ENCODE results near the gene SGCD.

The SGCD gene

GRCh38 chr5:156759156-156759555, 432.2 kb downstream of the SGCD start:
- H3K4me3 ChIP-seq (ENCODE audit: extremely low read depth, insufficient read depth, low read length, poor library complexity, severe bottlenecking) = no peak overlapping the region
- H3K27ac ChIP-seq (ENCODE audit: low read depth, low read length, severe bottlenecking) = no peak overlapping the region
- H3K4me1 ChIP-seq (ENCODE audit: control insufficient read depth, insufficient read depth, low read length, poor library complexity, severe bottlenecking) = no peaks in the 10 kb centered on the region
- H3K9me3 ChIP-seq (ENCODE audit: control insufficient read depth, low read length) = no peaks in the 10 kb centered on the region
- H3K36me3 ChIP-seq (ENCODE audit: control insufficient read depth, insufficient read depth, low read length) = no peaks in the 10 kb centered on the region
- 87 to 92% methylated on average over 6 of the region's 11 CpGs for whole genome bisulfite sequencing, 2 experiments (ENCODE audit: insufficient coverage in 2 of 2)

- Histone ChIP-seq H3K27ac (ENCODE audit: low read depth, low read length, severe bottlenecking) (no peak overlapping the region), H3K4me3 (ENCODE audit: extremely low read depth, insufficient read depth, low read length, poor library complexity, severe bottlenecking) (no peak overlapping the region), H3K4me1 (ENCODE audit: control insufficient read depth, insufficient read depth, low read length, poor library complexity, severe bottlenecking) (no peaks in the 10 kb centered on the region), H3K36me3 (ENCODE audit: control insufficient read depth, insufficient read depth, low read length) (no peaks in the 10 kb centered on the region), H3K9me3 (ENCODE audit: control insufficient read depth, low read length) (no peaks in the 10 kb centered on the region)
Observed at GRCh38 chr5:156762771-156763170, 435.8 kb downstream of the SGCD start.

- Histone ChIP-seq H3K27ac (ENCODE audit: low read depth, low read length, severe bottlenecking) (no peak overlapping the region), H3K4me3 (ENCODE audit: extremely low read depth, insufficient read depth, low read length, poor library complexity, severe bottlenecking) (no peak overlapping the region), H3K4me1 (ENCODE audit: control insufficient read depth, insufficient read depth, low read length, poor library complexity, severe bottlenecking) (no peaks in the 10 kb centered on the region), H3K36me3 (ENCODE audit: control insufficient read depth, insufficient read depth, low read length) (no peaks in the 10 kb centered on the region), H3K9me3 (ENCODE audit: control insufficient read depth, low read length) (no peaks in the 10 kb centered on the region)
- WGBS, 2 experiments (ENCODE audit: insufficient coverage in 2 of 2) = 83 to 84% methylated on average over 3 to 6 of the region's 6 CpGs
Observed at GRCh38 chr5:156764176-156764971, 437.4 kb downstream of the SGCD start.

DNA sequence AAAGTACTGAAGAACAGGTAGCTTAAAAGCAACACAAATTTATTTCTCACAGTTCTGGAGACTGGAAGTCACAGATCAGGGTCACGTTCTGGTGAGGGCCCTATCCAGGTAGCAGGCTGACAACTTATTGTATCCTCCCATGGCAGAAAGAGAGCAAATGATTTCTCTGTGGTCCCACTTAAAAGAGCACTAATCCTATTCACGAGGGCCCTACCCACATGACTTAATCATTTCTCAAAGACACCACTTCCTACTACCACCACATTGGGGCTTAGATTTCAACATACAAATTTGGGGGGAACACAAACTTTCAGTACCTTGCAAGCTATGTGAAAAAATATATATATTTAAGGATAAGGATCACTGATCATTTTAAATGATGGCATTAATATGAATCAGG, 447.3 kb downstream of the SGCD start:
- Histone ChIP-seq H3K27ac (ENCODE audit: low read depth, low read length, severe bottlenecking) (no peak overlapping the region), H3K36me3 (ENCODE audit: control insufficient read depth, insufficient read depth, low read length) (no peaks in the 10 kb centered on the region), H3K9me3 (ENCODE audit: control insufficient read depth, low read length) (no peaks in the 10 kb centered on the region), H3K4me3 (ENCODE audit: extremely low read depth, insufficient read depth, low read length, poor library complexity, severe bottlenecking) (no peak overlapping the region), H3K4me1 (ENCODE audit: control insufficient read depth, insufficient read depth, low read length, poor library complexity, severe bottlenecking) (no peaks in the 10 kb centered on the region)
- WGBS, 2 experiments (ENCODE audit: insufficient coverage in 2 of 2) = 58 to 82% methylated on average over 2 of the region's 2 CpGs

DNA sequence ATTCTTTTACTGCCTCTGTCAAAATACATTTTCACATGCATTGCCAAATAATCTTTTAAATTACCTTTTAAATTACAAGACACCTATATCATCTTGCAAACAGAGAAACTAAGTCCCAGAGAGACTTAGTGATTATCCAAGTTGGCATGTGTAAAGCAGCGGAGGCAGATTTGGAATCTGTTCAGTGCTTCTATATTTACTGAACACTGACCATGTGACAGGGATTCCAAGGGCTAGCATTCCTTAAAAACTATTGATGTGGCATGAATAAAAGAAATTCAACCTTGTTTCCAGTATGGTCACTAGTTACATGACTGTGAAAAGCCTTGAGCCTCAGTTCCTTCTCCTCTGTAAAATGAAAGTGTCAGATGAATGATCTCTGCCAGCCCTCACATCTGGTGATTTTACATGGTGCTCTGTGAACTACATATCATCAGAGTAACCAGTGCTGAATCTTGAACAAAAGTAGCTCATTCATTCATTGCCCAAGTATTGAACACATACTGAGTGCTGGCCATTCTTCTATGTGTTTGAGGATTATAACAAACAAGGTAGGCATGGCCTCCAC, 451.3 kb downstream of the SGCD start:
- H3K27ac ChIP-seq (ENCODE audit: low read depth, low read length, severe bottlenecking) = no peak overlapping the region
- no peaks in the 10 kb centered on the region for H3K9me3 ChIP-seq (ENCODE audit: control insufficient read depth, low read length)
- no peaks in the 10 kb centered on the region for H3K4me1 ChIP-seq (ENCODE audit: control insufficient read depth, insufficient read depth, low read length, poor library complexity, severe bottlenecking)
- no peak overlapping the region for H3K4me3 ChIP-seq (ENCODE audit: extremely low read depth, insufficient read depth, low read length, poor library complexity, severe bottlenecking)
- H3K36me3 ChIP-seq (ENCODE audit: control insufficient read depth, insufficient read depth, low read length) = no peaks in the 10 kb centered on the region
- 100% methylated on average over 1 of the region's 1 CpG; no CpG with 5 or more reads in 1 of the 2 experiments for WGBS, 2 experiments (ENCODE audit: insufficient coverage in 2 of 2)

DNA sequence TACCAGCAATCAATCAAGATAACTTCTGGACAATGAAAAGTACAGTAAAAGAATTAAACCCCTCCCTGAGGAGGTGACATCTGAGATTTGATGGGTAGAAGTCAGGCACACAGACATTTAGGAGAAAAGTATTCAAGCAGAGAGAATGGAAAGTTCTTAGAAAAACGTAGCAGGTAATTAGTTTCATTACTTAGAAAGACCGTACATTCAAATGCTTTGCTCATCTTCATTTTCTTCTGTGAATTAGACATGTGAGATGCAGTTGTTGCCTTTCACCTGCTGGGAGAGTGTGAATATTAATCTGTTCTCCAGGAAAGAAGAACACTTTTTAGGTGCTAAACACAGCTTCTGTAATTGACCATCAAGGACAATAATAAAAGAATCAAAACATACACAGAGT, 451.8 kb downstream of the SGCD start:
- Histone ChIP-seq H3K4me3 (ENCODE audit: extremely low read depth, insufficient read depth, low read length, poor library complexity, severe bottlenecking) (no peak overlapping the region), H3K4me1 (ENCODE audit: control insufficient read depth, insufficient read depth, low read length, poor library complexity, severe bottlenecking) (no peaks in the 10 kb centered on the region), H3K36me3 (ENCODE audit: control insufficient read depth, insufficient read depth, low read length) (no peaks in the 10 kb centered on the region), H3K9me3 (ENCODE audit: control insufficient read depth, low read length) (no peaks in the 10 kb centered on the region), H3K27ac (ENCODE audit: low read depth, low read length, severe bottlenecking) (no peak overlapping the region)
- 100% methylated on average over 1 of the region's 2 CpGs; no CpG with 5 or more reads in 1 of the 2 experiments for WGBS, 2 experiments (ENCODE audit: insufficient coverage in 2 of 2)

DNA sequence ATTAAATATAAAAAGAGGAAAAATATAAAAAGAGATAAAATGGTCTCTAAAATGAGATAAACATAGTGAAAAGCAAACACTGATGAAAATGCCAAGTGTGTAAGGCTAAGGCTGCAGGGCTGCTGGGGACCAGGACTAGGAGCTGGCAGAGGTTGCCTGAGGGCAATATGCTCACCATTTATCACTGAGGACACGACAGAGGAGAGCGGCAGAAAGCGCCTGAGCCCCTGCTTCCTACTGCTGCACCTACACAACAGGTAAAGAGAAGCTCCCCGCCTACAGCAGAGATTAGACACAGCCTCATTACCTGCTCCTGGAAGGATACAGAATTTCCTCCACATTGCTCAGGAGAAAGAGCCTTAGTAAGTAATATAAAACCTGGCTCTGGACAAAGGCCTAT, 452.5 kb downstream of the SGCD start:
- no peaks in the 10 kb centered on the region for H3K9me3 ChIP-seq (ENCODE audit: control insufficient read depth, low read length)
- H3K4me3 ChIP-seq (ENCODE audit: extremely low read depth, insufficient read depth, low read length, poor library complexity, severe bottlenecking) = no peak overlapping the region
- H3K36me3 ChIP-seq (ENCODE audit: control insufficient read depth, insufficient read depth, low read length) = no peaks in the 10 kb centered on the region
- WGBS, 2 experiments (ENCODE audit: insufficient coverage in 2 of 2) = 88% methylated on average over 4 of the region's 4 CpGs; no CpG with 5 or more reads in 1 of the 2 experiments
- H3K27ac ChIP-seq (ENCODE audit: low read depth, low read length, severe bottlenecking) = no peak overlapping the region
- H3K4me1 ChIP-seq (ENCODE audit: control insufficient read depth, insufficient read depth, low read length, poor library complexity, severe bottlenecking) = no peaks in the 10 kb centered on the region

DNA sequence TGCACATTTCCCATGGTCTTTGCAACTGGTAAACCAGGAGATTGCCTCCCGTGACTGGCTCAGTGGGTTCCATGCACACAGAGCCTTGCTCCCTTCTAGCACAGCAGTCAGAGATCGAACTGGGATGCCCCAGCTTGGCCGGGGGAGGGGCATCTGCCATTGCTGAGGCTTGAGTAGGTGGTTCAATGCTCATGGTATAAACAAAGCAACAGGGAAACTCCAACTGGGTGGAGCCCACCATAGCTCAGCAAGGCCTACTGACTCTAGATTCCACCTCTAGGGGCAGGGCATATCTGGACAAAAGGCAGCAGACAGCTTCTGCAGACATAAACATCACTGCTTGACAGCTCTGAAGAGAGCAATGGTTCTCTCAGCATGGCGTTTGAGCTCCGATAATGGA, 456.1 kb downstream of the SGCD start:
- Histone ChIP-seq H3K36me3 (ENCODE audit: control insufficient read depth, insufficient read depth, low read length) (no peaks in the 10 kb centered on the region), H3K4me1 (ENCODE audit: control insufficient read depth, insufficient read depth, low read length, poor library complexity, severe bottlenecking) (no peaks in the 10 kb centered on the region), H3K4me3 (ENCODE audit: extremely low read depth, insufficient read depth, low read length, poor library complexity, severe bottlenecking) (no peak overlapping the region), H3K27ac (ENCODE audit: low read depth, low read length, severe bottlenecking) (no peak overlapping the region), H3K9me3 (ENCODE audit: control insufficient read depth, low read length) (no peaks in the 10 kb centered on the region)
- 82 to 100% methylated on average over 3 to 5 of the region's 5 CpGs for WGBS, 2 experiments (ENCODE audit: insufficient coverage in 2 of 2)

DNA sequence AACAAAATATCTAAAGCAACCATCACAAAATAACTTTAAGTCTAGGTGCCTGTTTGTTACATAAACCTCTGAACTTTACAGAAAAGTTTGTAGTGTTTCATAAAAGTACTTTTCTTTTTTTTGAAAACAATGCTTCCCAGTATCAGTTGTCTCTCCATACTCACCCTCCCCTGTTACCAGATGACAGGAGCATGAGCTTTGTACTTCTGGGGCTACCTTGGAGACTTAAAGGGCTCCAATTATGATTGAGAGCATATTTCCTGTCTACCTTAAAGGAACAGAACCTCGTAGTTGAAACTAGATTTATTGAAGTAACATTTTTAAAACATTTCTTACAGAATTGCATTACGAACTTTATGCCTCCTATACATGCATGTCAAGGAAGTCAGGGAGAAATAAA, 467.7 kb downstream of the SGCD start:
- 83% methylated on average over 1 of the region's 2 CpGs; no CpG with 5 or more reads in 1 of the 2 experiments for WGBS, 2 experiments (ENCODE audit: insufficient coverage in 2 of 2)
- Histone ChIP-seq H3K27ac (ENCODE audit: low read depth, low read length, severe bottlenecking) (no peak overlapping the region), H3K36me3 (ENCODE audit: control insufficient read depth, insufficient read depth, low read length) (no peaks in the 10 kb centered on the region), H3K4me3 (ENCODE audit: extremely low read depth, insufficient read depth, low read length, poor library complexity, severe bottlenecking) (no peak overlapping the region), H3K9me3 (ENCODE audit: control insufficient read depth, low read length) (no peaks in the 10 kb centered on the region), H3K4me1 (ENCODE audit: control insufficient read depth, insufficient read depth, low read length, poor library complexity, severe bottlenecking) (no peaks in the 10 kb centered on the region)

DNA sequence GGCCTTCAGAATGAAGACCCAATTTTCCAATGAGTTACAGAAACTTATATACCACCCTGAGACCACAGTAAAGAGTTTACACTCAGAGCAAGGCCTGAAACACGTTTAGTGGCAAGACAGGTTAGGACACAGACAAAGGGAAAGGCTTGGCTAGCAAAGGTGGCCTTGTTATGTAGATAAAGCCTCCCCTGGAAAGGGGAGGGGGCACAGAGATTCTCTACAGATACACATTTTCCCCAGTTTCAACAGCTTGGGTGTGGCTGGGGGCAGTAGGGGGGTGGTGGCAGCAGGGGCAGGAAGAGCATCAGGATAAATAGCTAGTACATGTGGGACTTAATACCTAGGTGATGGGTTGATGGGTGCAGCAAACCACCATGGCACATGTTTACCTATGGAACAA, 471.2 kb downstream of the SGCD start:
- H3K4me3 ChIP-seq (ENCODE audit: extremely low read depth, insufficient read depth, low read length, poor library complexity, severe bottlenecking) = no peak overlapping the region
- H3K4me1 ChIP-seq (ENCODE audit: control insufficient read depth, insufficient read depth, low read length, poor library complexity, severe bottlenecking) = peaks cover 9% of the 10 kb centered on the region
- H3K27ac ChIP-seq (ENCODE audit: low read depth, low read length, severe bottlenecking) = no peak overlapping the region
- H3K36me3 ChIP-seq (ENCODE audit: control insufficient read depth, insufficient read depth, low read length) = no peaks in the 10 kb centered on the region
- H3K9me3 ChIP-seq (ENCODE audit: control insufficient read depth, low read length) = no peaks in the 10 kb centered on the region
- 40% methylated on average over 1 of the region's 1 CpG; no CpG with 5 or more reads in 1 of the 2 experiments for WGBS, 2 experiments (ENCODE audit: insufficient coverage in 2 of 2)

GRCh38 chr5:156799171-156799570, 472.2 kb downstream of the SGCD start:
- Histone ChIP-seq H3K4me3 (ENCODE audit: extremely low read depth, insufficient read depth, low read length, poor library complexity, severe bottlenecking) (no peak overlapping the region), H3K27ac (ENCODE audit: low read depth, low read length, severe bottlenecking) (no peak overlapping the region), H3K9me3 (ENCODE audit: control insufficient read depth, low read length) (no peaks in the 10 kb centered on the region), H3K36me3 (ENCODE audit: control insufficient read depth, insufficient read depth, low read length) (no peaks in the 10 kb centered on the region), H3K4me1 (ENCODE audit: control insufficient read depth, insufficient read depth, low read length, poor library complexity, severe bottlenecking) (peaks cover 9% of the 10 kb centered on the region)
- no CpG with 5 or more reads among the region's 1 CpG for WGBS, 2 experiments (ENCODE audit: insufficient coverage in 2 of 2)

Data from mesodermal cell (in vitro differentiated cells).